ENCODE data around the gene UFSP1. TPM values are rescaled to one million over a fixed set of nuclear protein-coding genes. Genes with fewer than 3 reads are reported as not detected.
A peak's percentile ranks its signal among the peaks of the same experiment; 100 is the strongest.

Gene UFSP1
- total and polyA plus RNA-seq, 3 donors from 2014 or later: 1.3 to 4.2 (median 3.0) TPM

- no peak for DNase-seq
- peaks cover 6% of the 10 kb centered on the region for H3K4me1 ChIP-seq
- H3K27me3 ChIP-seq: no peaks in the 10 kb centered on the region
- 91 to 94% methylated on average over 12 to 14 of the region's 14 CpGs for WGBS, 2 donors
- H3K9me3 ChIP-seq: no peaks in the 10 kb centered on the region
- H3K36me3 ChIP-seq (ENCODE audit: low read depth, missing control alignments): no peaks in the 10 kb centered on the region
- H3K27ac ChIP-seq: no peak overlapping the region
- intact Hi-C loops (cut with DNase I; ENCODE audit: low total_unique reads): loop anchor here (5.0 kb wide), 2 partner anchors 52 to 147 kb away; partner anchors contain the start of gene POP7
- no peak for TF ChIP-seq CTCF (IDR thresholded peaks at IDR 0.05)
- TF ChIP-seq POLR2A (IDR thresholded peaks at IDR 0.05): no peak
- no peak overlapping the region for H3K4me3 ChIP-seq
Measured at GRCh38 chr7:100854146-100854895, 35.2 kb downstream of the UFSP1 start.

GRCh38 chr7:100852048-100852872, 37.3 kb downstream of the UFSP1 start, which contains the start of gene SLC12A9:
Gene SLC12A9, plus strand, starts transcription at chr7:100852713. Its CDS starts 1,485 bp downstream, at chr7:100854198.
- peak within 1 kb of the TSS in 1 of 2 donors; percentile 47 for H3K27ac ChIP-seq
- peak; percentile 91 for DNase-seq
- no peaks in the 10 kb centered on the region for H3K36me3 ChIP-seq (ENCODE audit: low read depth, missing control alignments)
- H3K4me3 ChIP-seq: peak within 1 kb of the TSS; percentile 63 to 74
- intact Hi-C loops (cut with DNase I; ENCODE audit: low total_unique reads): loop anchor here (5.0 kb wide), 2 partner anchors 50 to 145 kb away; partner anchors contain the start of gene POP7
- TF ChIP-seq POLR2A (IDR thresholded peaks at IDR 0.05) (no peak), CTCF (IDR thresholded peaks at IDR 0.05) (peak; percentile 83 to 89 (median 88))
- peaks cover 6% of the 10 kb centered on the region for H3K4me1 ChIP-seq
- 1% methylated on average over 18 to 65 of the region's 71 CpGs for WGBS, 2 donors
- no peaks in the 10 kb centered on the region for H3K27me3 ChIP-seq
- no peaks in the 10 kb centered on the region for H3K9me3 ChIP-seq

- H3K27ac ChIP-seq: no peak overlapping the region
- H3K4me1 ChIP-seq: no peaks in the 10 kb centered on the region
- no peak for TF ChIP-seq POLR2A (IDR thresholded peaks at IDR 0.05)
- no peak for TF ChIP-seq CTCF (IDR thresholded peaks at IDR 0.05)
- DNase-seq: no peak
- no peak overlapping the region for H3K4me3 ChIP-seq
- no peaks in the 10 kb centered on the region for H3K9me3 ChIP-seq
- H3K36me3 ChIP-seq (ENCODE audit: low read depth, missing control alignments): no peaks in the 10 kb centered on the region
- no peaks in the 10 kb centered on the region for H3K27me3 ChIP-seq
- intact Hi-C loops (cut with DNase I; ENCODE audit: low total_unique reads): no loop called here
- 96 to 98% methylated on average over 4 of the region's 4 CpGs for WGBS, 2 donors
Measured at GRCh38 chr7:100847360-100847759, 42.2 kb downstream of the UFSP1 start.

- intact Hi-C loops (cut with DNase I; ENCODE audit: low total_unique reads): no loop called here
- TF ChIP-seq CTCF (IDR thresholded peaks at IDR 0.05): no peak
- TF ChIP-seq POLR2A (IDR thresholded peaks at IDR 0.05): no peak
- H3K27me3 ChIP-seq: no peaks in the 10 kb centered on the region
- H3K4me1 ChIP-seq: peaks cover 14% of the 10 kb centered on the region
- no peaks in the 10 kb centered on the region for H3K9me3 ChIP-seq
- WGBS, 2 donors: 75 to 80% methylated on average over 8 of the region's 8 CpGs
- DNase-seq: no peak
- H3K36me3 ChIP-seq (ENCODE audit: low read depth, missing control alignments): no peaks in the 10 kb centered on the region
- no peak overlapping the region for H3K4me3 ChIP-seq
- H3K27ac ChIP-seq: no peak overlapping the region
Measured at GRCh38 chr7:100840470-100841100, 48.9 kb downstream of the UFSP1 start.
